ENCODE data around the gene CTNNAL1.

- TF ChIP-seq CTCF (IDR thresholded peaks at IDR 0.05; ENCODE audit: low read length) = no peak
- TF ChIP-seq EZH2 (IDR thresholded peaks at IDR 0.05; ENCODE audit: borderline replicate concordance, low read length) = no peak
Measured at GRCh38 chr9:109026306-109026705, 13.0 kb upstream of the CTNNAL1 start.

All from OCI-LY1 (cell line).